ENCODE data around the gene TBC1D9B.

GRCh38 chr5:179883163-179883562, 24.5 kb downstream of the TBC1D9B start:
- TF ChIP-seq, protein P1, sequence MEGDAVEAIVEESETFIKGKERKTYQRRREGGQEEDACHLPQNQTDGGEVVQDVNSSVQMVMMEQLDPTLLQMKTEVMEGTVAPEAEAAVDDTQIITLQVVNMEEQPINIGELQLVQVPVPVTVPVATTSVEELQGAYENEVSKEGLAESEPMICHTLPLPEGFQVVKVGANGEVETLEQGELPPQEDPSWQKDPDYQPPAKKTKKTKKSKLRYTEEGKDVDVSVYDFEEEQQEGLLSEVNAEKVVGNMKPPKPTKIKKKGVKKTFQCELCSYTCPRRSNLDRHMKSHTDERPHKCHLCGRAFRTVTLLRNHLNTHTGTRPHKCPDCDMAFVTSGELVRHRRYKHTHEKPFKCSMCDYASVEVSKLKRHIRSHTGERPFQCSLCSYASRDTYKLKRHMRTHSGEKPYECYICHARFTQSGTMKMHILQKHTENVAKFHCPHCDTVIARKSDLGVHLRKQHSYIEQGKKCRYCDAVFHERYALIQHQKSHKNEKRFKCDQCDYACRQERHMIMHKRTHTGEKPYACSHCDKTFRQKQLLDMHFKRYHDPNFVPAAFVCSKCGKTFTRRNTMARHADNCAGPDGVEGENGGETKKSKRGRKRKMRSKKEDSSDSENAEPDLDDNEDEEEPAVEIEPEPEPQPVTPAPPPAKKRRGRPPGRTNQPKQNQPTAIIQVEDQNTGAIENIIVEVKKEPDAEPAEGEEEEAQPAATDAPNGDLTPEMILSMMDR (IDR thresholded peaks at IDR 0.05), result no peak
- TF ChIP-seq POLR2A (IDR thresholded peaks at IDR 0.05), result no peak

Measured in heart left ventricle (tissue), 13 donors.